GM21619 (cell line): Measurements from ENCODE around the gene ERP44.
"Not testable (repeated sequence)": the region's sequence is repeated elsewhere in the genome, so short reads cannot be mapped to it uniquely, and the experiment has no call there.

Experiments used
- ATAC-seq: cut with Tn5 transposase; IDR thresholded peaks from one replicate; pipeline ENCODE4 v1.9.1; 2021; ENCODE audit not compliant: unreplicated experiment

Gene ERP44

GRCh38 chr9:100098887-100099721 is at the start of gene ERP44, which contains the start of gene INVS:
Gene ERP44, minus strand, starts transcription at chr9:100099000. Its CDS starts 160 bp downstream, at chr9:100098840.
Gene INVS, plus strand, starts transcription at chr9:100099243. Its CDS starts 5,279 bp downstream, at chr9:100104522.
- ATAC-seq: peak; percentile 97

GRCh38 chr9:100145976-100146375 is 47.2 kb upstream of the ERP44 start:
- ATAC-seq: not testable (repeated sequence)

GRCh38 chr9:100145167-100145934 is 46.6 kb upstream of the ERP44 start:
- not testable (repeated sequence) for ATAC-seq

GRCh38 chr9:100141862-100142261 is 43.1 kb upstream of the ERP44 start:
- not testable (repeated sequence) for ATAC-seq

GRCh38 chr9:100140303-100140702 is 41.5 kb upstream of the ERP44 start:
- not testable (repeated sequence) for ATAC-seq

GRCh38 chr9:100136799-100137198 is 38.0 kb upstream of the ERP44 start:
- ATAC-seq: not testable (repeated sequence)

- no peak for ATAC-seq
Observed at GRCh38 chr9:100134731-100135130, 35.9 kb upstream of the ERP44 start.

GRCh38 chr9:100131875-100132430 is 33.2 kb upstream of the ERP44 start:
- no peak for ATAC-seq

GRCh38 chr9:100131216-100131615 is 32.4 kb upstream of the ERP44 start:
- ATAC-seq: no peak

GRCh38 chr9:100129772-100130171 is 31.0 kb upstream of the ERP44 start:
- ATAC-seq: no peak

GRCh38 chr9:100126423-100126822 is 27.6 kb upstream of the ERP44 start:
- no peak for ATAC-seq

GRCh38 chr9:100125910-100126309 is 27.1 kb upstream of the ERP44 start:
- no peak for ATAC-seq

- no peak for ATAC-seq
Observed at GRCh38 chr9:100125236-100125635, 26.4 kb upstream of the ERP44 start.

- ATAC-seq: no peak
Observed at GRCh38 chr9:100120286-100120685, 21.5 kb upstream of the ERP44 start.

- no peak for ATAC-seq
Observed at GRCh38 chr9:100117316-100117715, 18.5 kb upstream of the ERP44 start.

- ATAC-seq: no peak
Observed at GRCh38 chr9:100112677-100113336, 14.0 kb upstream of the ERP44 start.

GRCh38 chr9:100111235-100111634 is 12.4 kb upstream of the ERP44 start:
- ATAC-seq: no peak

- no peak for ATAC-seq
Observed at GRCh38 chr9:100108559-100108958, 9.8 kb upstream of the ERP44 start.

GRCh38 chr9:100106616-100107015 is 7.8 kb upstream of the ERP44 start:
- ATAC-seq: no peak

- no peak for ATAC-seq
Observed at GRCh38 chr9:100105861-100106260, 7.1 kb upstream of the ERP44 start.

- no peak for ATAC-seq
Observed at GRCh38 chr9:100104314-100104713, 5.5 kb upstream of the ERP44 start.
